T-cell (primary cell): ENCODE data around the gene MYH9. TPM values are rescaled to one million over a fixed set of nuclear protein-coding genes. Genes with fewer than 3 reads are reported as not detected.

Source experiments
- ATAC-seq, 4 experiments: fragments of 200-7000 bp in 3 of 4; fragments of 150-1000 bp in 1 of 4; cut with Tn5 transposase; replicated peaks in 1 of 4; 1 replicate in 3 of 4; 2 replicates in 1 of 4; pipeline ENCODE4 v1.10.0; 2021; ENCODE audit warnings: moderate library complexity in 3 of 4, mild to moderate bottlenecking in 2 of 4, moderate number of reproducible peaks in 1 of 4
- CTCF ChIA-PET, 2 donors: fragments of 300-600 bp; sonication (Branson Sonifier 250); formaldehyde crosslinking; loops; one replicate each; lab custom pipeline; 2022; ENCODE audit warnings: antibody characterized with exemption in 2 of 2; lab: Charles Lee
- POLR2A ChIA-PET, 2 donors: fragments of 300-600 bp; sonication (Branson Sonifier 250); formaldehyde crosslinking; loops; one replicate each; lab custom pipeline; 2022; ENCODE audit warnings: antibody characterized with exemption in 2 of 2; lab: Charles Lee
- DNase-seq, 35 experiments: peaks; one replicate each; pipeline versions ENCODE4 v3.0.0 to v3.0.0-alpha.2; 2013 to 2023
- H3K27ac ChIP-seq: one replicate; pipeline ENCODE4 v1.5.1; 2013; ENCODE audit warnings: low read length
- H3K27me3 ChIP-seq, 2 experiments: replicated peaks in 1 of 2; 1 replicate in 1 of 2; 2 replicates in 1 of 2; pipeline versions ENCODE4 v1.6.1 to v1.7.0; 2013; ENCODE audit warnings: low read length in 1 of 2, mixed read lengths in 1 of 2; ENCODE audit not compliant: control insufficient read depth in 2 of 2, insufficient read depth in 2 of 2; ENCODE audit errors: extremely low read depth in 1 of 2
- H3K36me3 ChIP-seq, 2 donors: 1 replicate in 1 of 2; 2 replicates in 1 of 2; pipeline versions ENCODE4 v1.6.1 to v1.7.0; 2013; ENCODE audit warnings: low read length in 1 of 2; ENCODE audit not compliant: control insufficient read depth in 2 of 2, insufficient read depth in 1 of 2; ENCODE audit errors: extremely low read depth in 1 of 2
- H3K4me1 ChIP-seq, 2 experiments: 1 replicate in 1 of 2; 2 replicates in 1 of 2; pipeline versions ENCODE4 v1.6.1 to v1.7.0; 2013; ENCODE audit warnings: low read length in 2 of 2, mixed read lengths in 1 of 2; ENCODE audit not compliant: insufficient read depth in 2 of 2, control insufficient read depth in 1 of 2; ENCODE audit errors: extremely low read depth in 1 of 2
- H3K4me3 ChIP-seq, 2 donors: 1 replicate in 1 of 2; 2 replicates in 1 of 2; pipeline versions ENCODE4 v1.5.1 to v1.7.0; 2013; ENCODE audit warnings: mild to moderate bottlenecking in 2 of 2, low read length in 1 of 2, moderate library complexity in 1 of 2; ENCODE audit not compliant: control insufficient read depth in 1 of 2; ENCODE audit errors: extremely low read depth in 1 of 2
- H3K9me3 ChIP-seq: 2 replicates; pipeline ENCODE4 v1.7.0; 2013
- H3K27ac Mint-ChIP-seq, 2 donors: one replicate each; pipeline ENCODE4 v1.8.0; 2020 to 2021; ENCODE audit warnings: mild to moderate bottlenecking in 2 of 2, mixed read lengths in 2 of 2
- H3K27me3 Mint-ChIP-seq, 2 donors: one replicate each; pipeline ENCODE4 v1.8.0; 2021 to 2022; ENCODE audit warnings: mixed read lengths in 2 of 2
- H3K36me3 Mint-ChIP-seq: one replicate; pipeline ENCODE4 v1.8.0; 2021; ENCODE audit warnings: mixed read lengths
- H3K4me1 Mint-ChIP-seq, 3 donors: one replicate each; pipeline ENCODE4 v1.8.0; 2020 to 2022; ENCODE audit warnings: mixed read lengths in 3 of 3, mild to moderate bottlenecking in 1 of 3
- H3K4me3 Mint-ChIP-seq, 3 donors: one replicate each; pipeline ENCODE4 v1.8.0; 2020 to 2022; ENCODE audit warnings: mild to moderate bottlenecking in 3 of 3, mixed read lengths in 3 of 3, moderate library complexity in 3 of 3
- H3K9me3 Mint-ChIP-seq, 3 donors: one replicate each; pipeline ENCODE4 v1.8.0; 2020 to 2022; ENCODE audit warnings: mixed read lengths in 3 of 3
- WGBS: methylation state at CpG from one replicate; pipeline ENCODE4 v1.1.5; 2013; ENCODE audit warnings: missing lambda C conversion rate; ENCODE audit not compliant: insufficient coverage; 5-methylcytosine and 5-hydroxymethylcytosine counted together
- total RNA-seq, 35 experiments: library from RNA in 6 of 35; stranded (reverse) in 6 of 35; fragments of 120-200 nt in 1 of 35; gene quantifications; one replicate each; pipeline versions ENCODE4 v1.2.1 to v1.2.4 and lab custom pipeline; 2013 to 2026

Gene MYH9
- total RNA-seq, 5 donors from 2014 or later (not counting 1 experiment from before 2014, with no cell fraction given), result 816 to 1,109 (median 896) TPM

DNA sequence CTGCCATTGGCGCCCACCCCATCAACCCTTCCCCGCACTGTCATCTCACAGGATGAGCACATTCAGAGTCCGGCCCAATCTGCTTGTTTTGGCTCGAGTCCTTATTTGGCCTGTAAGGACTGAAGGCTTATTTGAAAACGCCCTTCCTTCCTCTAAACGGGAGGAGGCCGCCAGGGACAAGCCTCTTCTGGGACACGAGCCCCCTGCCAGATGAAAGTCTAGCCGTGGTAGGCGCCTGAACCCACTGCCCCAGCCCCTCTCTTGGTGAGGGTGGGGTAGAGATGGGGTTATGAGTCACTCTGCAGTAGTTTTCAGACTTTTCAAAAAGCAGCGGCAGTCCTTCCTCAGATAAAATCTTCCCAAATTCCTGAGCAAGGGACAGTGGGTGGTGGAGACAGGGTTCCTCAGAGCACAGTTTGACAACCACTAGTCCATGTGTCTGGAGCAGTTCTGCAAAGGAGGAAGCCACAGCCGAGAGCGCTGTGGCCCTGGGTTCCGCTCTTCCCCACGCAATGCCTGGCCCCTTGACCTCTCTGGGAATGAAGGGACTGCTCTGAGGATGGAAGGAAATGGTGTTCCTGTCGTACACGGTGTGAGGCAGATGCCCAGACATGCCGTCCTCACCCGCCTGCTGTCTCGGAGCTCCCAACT, 57.0 kb downstream of the MYH9 start:
- Histone ChIP-seq H3K4me1 (peaks cover 64 to 89% of the 10 kb centered on the region in 2 experiments), H3K27ac (peak overlapping the region; percentile 88), H3K27me3 (no peaks in the 10 kb centered on the region), H3K4me3 (peak overlapping the region; percentile 28 to 44), H3K9me3 (no peaks in the 10 kb centered on the region), H3K36me3 (peaks cover 8 to 81% of the 10 kb centered on the region in 2 donors)
- peak overlapping the region; percentile 98 to 100 for H3K27ac Mint-ChIP-seq
- no peaks in the 10 kb centered on the region for H3K9me3 Mint-ChIP-seq
- WGBS, result 19% methylated on average over 14 of the region's 20 CpGs
- H3K27me3 Mint-ChIP-seq, result no peaks in the 10 kb centered on the region
- ChIA-PET CTCF (interaction anchor here in 1 of 2 donors (0.7 to 3.4 kb wide), 5 partner anchors 9 to 156 kb away, joined by 3 to 15 read pairs (median 4); no protein-coding TSS in a partner anchor), POLR2A (interaction anchor here (0.7 to 1.4 kb wide), 3 partner anchors 23 to 46 kb away, joined by 3 to 4 read pairs (median 3); no protein-coding TSS in a partner anchor)
- peak in 3 of 35 experiments; percentile 34 to 43 (median 35) for DNase-seq
- peaks cover 93 to 95% (median 95%) of the 10 kb centered on the region in 3 donors for H3K4me1 Mint-ChIP-seq
- peaks cover 65% of the 10 kb centered on the region for H3K36me3 Mint-ChIP-seq
- peak overlapping the region; percentile 82 to 89 (median 83) for H3K4me3 Mint-ChIP-seq
- ATAC-seq, result no peak

DNA sequence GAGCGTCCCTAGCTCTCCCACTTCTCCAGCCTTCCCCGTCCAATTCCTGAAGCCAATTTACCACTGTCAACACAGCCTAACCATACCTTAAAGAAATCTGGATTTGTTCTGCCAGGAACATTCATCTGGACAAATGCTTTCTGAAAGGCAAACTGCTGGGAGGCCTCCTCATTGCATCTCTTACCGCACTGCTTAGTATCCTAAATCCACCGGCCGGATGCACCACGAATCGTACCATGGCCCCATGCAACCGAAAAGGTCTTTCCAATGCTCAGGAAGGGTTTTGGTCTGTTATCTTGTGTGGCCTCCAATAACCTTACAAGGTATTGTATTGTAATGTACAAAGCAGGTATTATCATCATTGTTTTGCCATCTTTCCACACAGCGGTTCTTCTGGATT, 57.6 kb downstream of the MYH9 start:
- H3K4me1 Mint-ChIP-seq, result peaks cover 87 to 91% (median 90%) of the 10 kb centered on the region in 3 donors
- H3K27me3 Mint-ChIP-seq, result no peaks in the 10 kb centered on the region
- H3K36me3 ChIP-seq, result peaks cover 8 to 81% of the 10 kb centered on the region in 2 donors
- DNase-seq, result no peak
- no peaks in the 10 kb centered on the region for H3K9me3 ChIP-seq
- H3K27me3 ChIP-seq, result no peaks in the 10 kb centered on the region
- peaks cover 58 to 87% of the 10 kb centered on the region in 2 experiments for H3K4me1 ChIP-seq
- peak overlapping the region; percentile 82 to 89 (median 83) for H3K4me3 Mint-ChIP-seq
- CTCF ChIA-PET, result no interaction called here
- H3K27ac Mint-ChIP-seq, result peak overlapping the region; percentile 98 to 100
- 92% methylated on average over 2 of the region's 9 CpGs for WGBS
- H3K27ac ChIP-seq, result peak overlapping the region; percentile 88
- no peak for ATAC-seq
- POLR2A ChIA-PET, result no interaction called here
- no peak overlapping the region for H3K4me3 ChIP-seq
- no peaks in the 10 kb centered on the region for H3K9me3 Mint-ChIP-seq
- H3K36me3 Mint-ChIP-seq, result peaks cover 70% of the 10 kb centered on the region

DNA sequence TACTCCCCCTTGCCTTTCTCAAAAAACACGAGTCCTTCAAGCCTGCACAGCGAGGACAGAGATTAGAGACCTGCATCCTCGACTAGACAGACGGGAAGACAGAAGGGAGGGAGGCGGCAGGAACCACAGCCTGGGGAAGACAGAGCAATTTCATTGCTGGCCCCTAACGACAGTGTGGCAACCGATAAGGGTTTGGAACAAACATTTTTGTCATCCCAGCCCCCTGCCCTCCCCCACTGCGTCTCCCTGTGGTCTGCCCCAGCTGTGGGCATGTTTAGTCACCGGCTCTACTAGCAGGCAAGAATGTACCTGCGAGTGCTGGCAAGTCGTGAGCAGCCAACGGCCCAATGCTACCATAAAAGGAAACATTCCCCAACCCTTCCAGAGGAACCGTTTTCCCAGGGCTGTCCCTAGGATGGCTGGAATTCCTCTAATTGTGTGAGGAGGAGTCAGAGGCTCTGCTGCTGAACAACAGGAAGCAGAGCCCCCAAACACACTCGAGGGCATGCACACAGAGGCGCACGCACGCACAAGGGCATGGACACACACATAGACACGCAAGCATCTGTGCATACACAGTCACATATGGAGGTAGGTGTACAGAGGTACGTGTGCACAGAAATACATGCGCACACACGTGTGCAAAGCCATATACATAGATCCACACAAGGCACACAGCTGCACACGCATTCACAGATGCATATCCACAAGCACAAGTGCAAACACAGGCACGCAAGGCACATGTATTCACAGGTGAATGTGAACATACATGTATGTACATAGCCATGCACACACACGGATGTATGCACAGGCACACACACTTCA, 58.3 kb downstream of the MYH9 start:
- Mint-ChIP-seq H3K4me3 (peak overlapping the region; percentile 82 to 89 (median 83)), H3K4me1 (peaks cover 84 to 87% (median 86%) of the 10 kb centered on the region in 3 donors), H3K9me3 (no peaks in the 10 kb centered on the region), H3K36me3 (peaks cover 73% of the 10 kb centered on the region), H3K27me3 (no peaks in the 10 kb centered on the region), H3K27ac (peak overlapping the region; percentile 98 to 100)
- Histone ChIP-seq H3K9me3 (no peaks in the 10 kb centered on the region), H3K4me1 (peaks cover 51 to 82% of the 10 kb centered on the region in 2 experiments), H3K27ac (peak overlapping the region; percentile 88), H3K27me3 (no peaks in the 10 kb centered on the region), H3K4me3 (peak overlapping the region; percentile 11 to 46), H3K36me3 (peaks cover 11 to 81% of the 10 kb centered on the region in 2 donors)
- 6% methylated on average over 10 of the region's 24 CpGs for WGBS
- CTCF ChIA-PET, result interaction anchor here in 1 of 2 donors (0.9 kb wide), 1 partner anchor 58 kb away, joined by 3 read pairs; the partner anchor contains the start of gene MYH9
- ATAC-seq (peak; percentile 32 to 38 (median 35)), DNase-seq (peak; percentile 32 to 88 (median 59))
- POLR2A ChIA-PET, result interaction anchor here (0.5 to 1.0 kb wide), 3 partner anchors 8 to 55 kb away, joined by 3 to 4 read pairs (median 4); no protein-coding TSS in a partner anchor

DNA sequence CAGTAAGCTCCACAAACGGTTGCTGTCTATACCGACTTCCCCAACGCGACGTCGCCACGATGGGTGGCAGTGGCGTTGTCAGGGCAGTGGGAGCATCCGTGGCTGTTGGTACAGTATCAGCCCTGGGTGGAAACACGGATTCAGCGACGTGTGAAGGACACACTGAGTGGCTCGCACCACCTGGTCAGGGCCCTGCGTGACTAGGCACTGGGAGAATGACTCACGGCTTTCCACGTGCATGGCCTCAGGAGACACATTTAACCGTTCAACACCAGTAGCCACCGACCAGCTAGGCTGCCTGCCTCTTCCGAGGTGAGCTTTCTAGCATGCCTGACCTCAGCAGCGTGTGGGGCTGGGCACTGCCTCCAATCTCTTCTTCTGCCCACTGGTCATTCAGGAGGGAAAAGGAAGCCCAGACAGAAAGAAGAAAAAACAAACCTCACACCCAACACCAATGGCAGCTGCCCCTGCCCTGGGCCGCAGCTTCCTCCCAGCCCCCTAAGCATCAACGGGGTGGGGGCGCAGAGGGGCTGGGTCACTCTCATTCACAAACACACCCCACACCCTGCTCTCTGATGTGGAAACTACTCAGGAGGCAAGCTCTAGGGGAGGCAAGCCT, 59.0 kb downstream of the MYH9 start:
- no peaks in the 10 kb centered on the region for H3K9me3 ChIP-seq
- Mint-ChIP-seq H3K27ac (peak overlapping the region; percentile 98 to 100), H3K4me3 (peak overlapping the region; percentile 82 to 89 (median 83)), H3K4me1 (peaks cover 77 to 80% (median 79%) of the 10 kb centered on the region in 3 donors), H3K9me3 (no peaks in the 10 kb centered on the region), H3K36me3 (peaks cover 68% of the 10 kb centered on the region), H3K27me3 (no peaks in the 10 kb centered on the region)
- peak in 4 of 35 experiments; percentile 23 to 45 (median 34) for DNase-seq
- no peak for ATAC-seq
- H3K4me3 ChIP-seq, result peak overlapping the region in 1 of 2 donors; percentile 11
- peaks cover 16 to 81% of the 10 kb centered on the region in 2 donors for H3K36me3 ChIP-seq
- peak overlapping the region; percentile 88 for H3K27ac ChIP-seq
- CTCF ChIA-PET, result interaction anchor here in 1 of 2 donors (0.6 to 0.9 kb wide), 2 partner anchors 59 to 828 kb away, joined by 3 read pairs; partner anchors contain the start of gene MYH9
- WGBS, result 54% methylated on average over 18 of the region's 23 CpGs
- no peaks in the 10 kb centered on the region for H3K27me3 ChIP-seq
- peaks cover 46 to 76% of the 10 kb centered on the region in 2 experiments for H3K4me1 ChIP-seq
- POLR2A ChIA-PET, result interaction anchor here (0.5 to 1.0 kb wide), 4 partner anchors 9 to 56 kb away, joined by 3 to 4 read pairs (median 4); no protein-coding TSS in a partner anchor

DNA sequence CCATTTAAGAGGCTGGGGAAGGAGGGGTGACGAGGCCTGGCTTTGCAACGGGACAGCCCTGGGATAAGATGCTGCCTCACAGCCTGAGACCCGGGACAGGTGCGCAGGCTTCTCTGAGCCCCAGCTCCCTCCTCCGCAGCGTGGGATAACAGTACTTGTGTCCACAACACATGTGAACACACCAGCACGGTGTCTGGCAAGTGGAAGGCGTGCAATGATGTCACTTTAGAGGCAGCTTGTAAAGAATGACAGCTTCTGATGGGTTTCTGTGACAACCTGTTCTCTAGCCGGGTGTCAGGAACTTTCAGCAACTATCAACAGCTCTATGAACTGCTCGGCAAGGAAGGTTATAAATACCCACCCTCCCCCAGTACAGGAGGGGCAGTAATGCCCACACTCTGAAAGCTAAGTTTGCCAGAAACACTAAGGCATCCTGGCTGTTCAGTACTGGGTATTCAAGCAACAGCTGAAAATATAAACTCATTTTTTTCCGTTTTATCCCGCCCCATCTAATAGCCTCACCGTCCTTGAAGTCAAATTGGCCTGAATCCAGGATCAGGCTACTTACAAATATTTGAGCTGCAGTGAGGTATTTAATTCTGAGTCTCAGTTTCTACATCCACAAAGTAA, 59.7 kb downstream of the MYH9 start:
- 82% methylated on average over 5 of the region's 13 CpGs for WGBS
- Histone ChIP-seq H3K27me3 (no peaks in the 10 kb centered on the region), H3K4me1 (peaks cover 39 to 69% of the 10 kb centered on the region in 2 experiments), H3K36me3 (peaks cover 23 to 83% of the 10 kb centered on the region in 2 donors), H3K9me3 (no peaks in the 10 kb centered on the region), H3K27ac (peak overlapping the region; percentile 88), H3K4me3 (no peak overlapping the region)
- Mint-ChIP-seq H3K27me3 (no peaks in the 10 kb centered on the region), H3K9me3 (no peaks in the 10 kb centered on the region), H3K36me3 (peaks cover 66% of the 10 kb centered on the region), H3K4me3 (peak overlapping the region in 2 of 3 donors; percentile 6 to 89), H3K27ac (peak overlapping the region; percentile 98 to 100), H3K4me1 (peaks cover 72 to 73% (median 73%) of the 10 kb centered on the region in 3 donors)
- ChIA-PET CTCF (interaction anchor here in 1 of 2 donors (0.6 kb wide), 1 partner anchor 828 kb away, joined by 3 read pairs; no protein-coding TSS in a partner anchor), POLR2A (interaction anchor here in 1 of 2 donors (0.6 to 1.0 kb wide), 3 partner anchors 11 to 1960 kb away, joined by 3 to 4 read pairs (median 4); no protein-coding TSS in a partner anchor)
- DNase-seq, result peak in 4 of 35 experiments; percentile 33 to 60 (median 44)
- no peak for ATAC-seq
